HG03521 (cell line): ENCODE measurements around the gene MADCAM1.

Source experiments
- ATAC-seq: cut with Tn5 transposase; IDR thresholded peaks from one replicate; pipeline ENCODE4 v1.9.1; 2021; ENCODE audit warnings: mild to moderate bottlenecking, moderate library complexity; ENCODE audit not compliant: unreplicated experiment

The MADCAM1 gene

DNA sequence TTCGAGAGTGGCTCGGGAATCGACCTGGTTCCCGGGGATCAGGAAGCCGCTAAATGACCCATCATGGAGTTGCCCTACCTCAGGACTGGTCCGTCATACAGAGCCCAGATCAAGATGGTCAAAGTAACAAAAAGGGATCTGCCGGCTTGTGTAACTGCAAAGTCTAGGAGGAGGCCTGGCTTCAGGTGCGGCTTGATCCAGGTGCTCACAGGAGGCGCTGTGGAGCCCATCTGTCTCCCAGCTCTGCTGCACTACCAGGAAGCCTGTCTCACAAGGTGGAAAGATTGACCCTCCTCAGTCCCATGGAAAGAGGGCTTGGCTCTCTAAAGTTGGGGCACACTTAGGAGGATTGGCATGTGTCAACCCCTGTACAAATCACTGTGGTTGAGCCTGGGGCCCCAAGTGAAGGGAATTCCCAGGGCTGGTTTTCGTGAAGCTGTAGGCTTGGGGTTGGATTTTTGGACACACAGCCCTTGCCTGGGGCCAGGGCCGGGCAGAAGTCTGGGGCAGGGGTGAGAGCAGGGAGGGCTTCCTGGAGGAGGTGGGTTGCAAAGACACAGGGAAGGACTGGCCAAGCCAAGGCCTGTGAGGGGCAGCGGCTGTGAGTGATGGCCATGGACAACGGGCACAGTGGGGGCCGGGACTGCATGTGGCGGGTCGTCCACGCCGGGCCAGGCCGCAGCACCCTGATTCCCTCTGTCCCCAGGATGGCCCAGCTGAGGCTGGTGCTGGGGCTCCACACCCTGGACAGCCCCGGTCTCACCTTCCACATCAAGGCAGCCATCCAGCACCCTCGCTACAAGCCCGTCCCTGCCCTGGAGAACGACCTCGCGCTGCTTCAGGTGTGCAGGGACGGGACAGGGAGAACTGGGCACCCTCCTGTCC is 51.8 kb downstream of the MADCAM1 start:
- no peak for ATAC-seq

GRCh38 chr19:548886-549830 is 52.9 kb downstream of the MADCAM1 start:
- no peak for ATAC-seq

DNA sequence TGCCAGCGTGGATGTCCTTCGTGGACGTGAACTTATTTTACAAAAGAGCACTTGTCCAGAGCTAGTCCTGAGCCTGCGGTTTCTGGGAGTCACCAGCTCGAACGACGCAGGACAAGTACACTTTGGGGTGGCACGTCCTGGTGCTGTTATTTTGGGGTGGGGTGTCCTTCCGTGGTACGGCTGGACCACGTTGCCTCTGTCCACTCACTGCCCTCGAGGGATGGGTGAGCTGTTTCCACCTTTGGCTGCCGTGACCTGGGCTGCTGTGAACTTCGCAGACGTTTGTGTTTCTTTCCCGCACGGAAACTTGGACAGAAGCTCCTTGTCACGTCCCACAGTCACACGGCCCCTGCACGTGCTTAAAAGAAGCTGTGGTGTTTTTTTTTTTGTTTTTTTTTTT is 58.5 kb downstream of the MADCAM1 start:
- no peak for ATAC-seq
